GM19468 (cell line): Measurements from ENCODE around the gene TSPAN14.
A peak's percentile ranks its signal among the peaks of the same experiment; 100 is the strongest.
"Not testable (repeated sequence)": the region's sequence is repeated elsewhere in the genome, so short reads cannot be mapped to it uniquely, and the experiment has no call there.

Source experiments
- ATAC-seq: cut with Tn5 transposase; IDR thresholded peaks from one replicate; pipeline ENCODE4 v1.9.1; 2021; ENCODE audit warnings: mild to moderate bottlenecking, moderate library complexity, moderate number of reproducible peaks; ENCODE audit not compliant: unreplicated experiment; ENCODE audit errors: extremely low read depth

TSPAN14 gene

DNA sequence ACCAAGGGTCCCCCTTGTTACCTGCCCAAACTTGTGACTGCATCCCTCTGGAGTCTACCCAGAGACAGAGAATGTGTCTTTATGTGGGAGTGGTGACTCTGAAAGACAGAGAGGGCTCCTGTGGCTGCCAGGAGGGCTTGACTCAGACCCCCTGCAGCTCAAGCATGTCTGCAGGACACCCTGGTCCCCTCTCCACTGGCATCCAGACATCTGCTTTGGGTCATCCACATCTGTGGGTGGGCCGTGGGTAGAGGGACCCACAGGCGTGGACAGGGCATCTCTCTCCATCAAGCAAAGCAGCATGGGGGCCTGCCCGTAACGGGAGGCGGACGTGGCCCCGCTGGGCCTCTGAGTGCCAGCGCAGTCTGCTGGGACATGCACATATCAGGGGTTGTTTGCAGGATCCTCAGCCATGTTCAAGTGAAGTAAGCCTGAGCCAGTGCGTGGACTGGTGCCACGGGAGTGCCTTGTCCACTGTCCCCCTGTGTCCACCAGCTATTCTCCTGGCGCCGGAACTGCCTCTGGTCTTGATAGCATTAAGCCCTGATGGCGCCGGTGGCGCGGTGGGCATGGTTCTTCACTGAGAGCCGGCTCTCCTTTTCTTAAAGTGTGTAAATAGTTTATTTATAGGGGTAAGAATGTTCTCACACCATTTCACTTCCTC lies 64.2 kb downstream of the TSPAN14 start:
- no peak for ATAC-seq

DNA sequence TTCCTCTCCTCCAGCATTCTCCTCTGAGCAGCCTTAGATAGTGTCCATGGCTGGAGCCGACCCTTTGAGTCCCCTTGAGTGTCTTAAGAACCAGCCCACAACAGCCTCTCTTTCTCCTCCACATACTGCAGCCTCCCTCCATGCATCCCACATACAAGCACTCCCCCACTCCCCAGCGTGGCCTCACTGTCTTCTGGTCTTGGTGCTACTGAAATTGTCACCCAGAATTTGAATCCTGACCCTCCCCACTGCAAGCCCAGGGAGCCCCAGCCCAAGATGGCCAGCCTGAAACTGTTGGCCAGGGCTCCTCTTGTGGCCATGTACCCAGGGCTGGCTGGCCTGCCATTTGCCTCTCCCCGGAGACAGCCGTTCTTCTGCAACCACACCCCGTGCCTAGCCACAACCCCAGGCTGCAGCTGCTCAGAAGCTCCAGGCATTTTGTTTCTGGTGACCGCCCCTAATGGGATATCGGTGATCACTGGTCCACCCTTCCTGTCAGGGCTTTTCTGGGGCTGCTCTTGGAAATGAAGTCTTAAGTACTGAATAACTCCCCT lies 64.8 kb downstream of the TSPAN14 start:
- no peak for ATAC-seq

DNA sequence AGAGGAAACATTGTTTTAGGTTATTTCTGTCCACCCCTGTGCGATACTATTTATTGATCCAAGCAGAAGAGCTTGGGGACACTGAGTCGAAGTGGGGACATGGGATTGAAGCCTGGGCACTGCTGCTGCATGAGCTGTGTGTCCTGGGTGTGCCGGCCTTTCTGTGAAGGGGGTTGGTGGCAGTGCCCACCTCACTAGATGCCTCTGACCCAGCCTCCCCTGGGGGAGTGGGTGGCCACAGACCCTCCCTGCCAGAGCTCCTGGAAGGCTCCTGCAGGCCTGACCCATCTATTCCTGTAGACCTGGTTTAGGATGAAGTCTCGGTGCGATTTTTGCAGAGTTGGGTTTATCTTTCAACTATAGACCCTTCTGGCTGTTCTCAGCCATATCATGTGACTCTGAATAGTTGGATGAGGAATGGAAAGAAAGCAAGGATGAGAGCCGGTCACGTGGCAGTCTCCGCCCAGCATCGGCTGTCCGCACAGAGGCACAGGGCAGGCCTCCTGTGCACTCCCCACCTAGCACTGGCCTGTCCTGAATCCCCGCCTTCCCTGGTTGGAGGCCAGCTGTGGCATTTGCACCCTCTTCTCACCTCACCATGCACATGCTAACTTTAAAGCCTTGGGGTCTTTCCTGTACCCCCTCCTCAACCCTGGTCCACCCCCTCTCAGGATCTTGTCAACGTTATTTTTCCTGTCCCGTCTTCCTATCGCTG lies 66.0 kb downstream of the TSPAN14 start:
- no peak for ATAC-seq

DNA sequence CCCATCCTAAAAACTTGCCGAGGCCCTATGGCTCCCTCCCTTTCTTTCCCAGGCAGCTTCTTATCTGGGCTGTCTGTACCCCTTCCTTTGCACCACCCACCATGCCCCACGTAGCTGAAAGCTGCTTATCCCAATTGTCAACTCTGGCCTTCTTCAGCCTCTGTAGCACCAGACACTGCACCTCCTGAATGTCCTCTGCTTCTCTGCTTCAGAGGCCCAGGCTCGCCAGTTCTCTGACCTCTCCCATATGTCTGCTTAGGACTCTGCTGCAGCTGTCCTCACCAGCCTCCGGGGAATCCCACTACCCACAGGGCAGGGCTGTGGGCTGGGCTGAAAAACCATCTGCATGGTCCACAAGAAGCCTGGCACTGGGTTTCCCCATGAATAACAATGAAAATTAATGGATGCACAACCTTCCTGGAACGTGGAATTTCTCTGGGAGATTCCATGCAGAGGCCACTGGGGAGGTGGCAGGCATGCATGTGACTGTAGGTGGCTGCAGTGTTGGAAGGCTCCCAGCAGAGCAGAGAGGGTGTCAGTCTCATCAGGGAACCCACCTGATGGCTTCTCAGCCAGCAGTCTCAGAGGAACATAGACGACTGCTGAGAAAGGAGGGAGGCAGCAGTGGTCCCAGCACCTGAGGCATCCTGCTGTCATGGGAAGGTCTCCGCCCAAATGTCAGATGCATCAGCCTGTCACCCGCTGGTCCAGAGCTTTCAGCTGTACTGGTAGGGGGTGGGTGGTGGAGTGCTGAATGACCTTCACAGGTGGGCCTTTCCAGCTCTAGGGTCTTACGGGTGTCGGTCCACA lies 66.8 kb downstream of the TSPAN14 start:
- no peak for ATAC-seq

DNA sequence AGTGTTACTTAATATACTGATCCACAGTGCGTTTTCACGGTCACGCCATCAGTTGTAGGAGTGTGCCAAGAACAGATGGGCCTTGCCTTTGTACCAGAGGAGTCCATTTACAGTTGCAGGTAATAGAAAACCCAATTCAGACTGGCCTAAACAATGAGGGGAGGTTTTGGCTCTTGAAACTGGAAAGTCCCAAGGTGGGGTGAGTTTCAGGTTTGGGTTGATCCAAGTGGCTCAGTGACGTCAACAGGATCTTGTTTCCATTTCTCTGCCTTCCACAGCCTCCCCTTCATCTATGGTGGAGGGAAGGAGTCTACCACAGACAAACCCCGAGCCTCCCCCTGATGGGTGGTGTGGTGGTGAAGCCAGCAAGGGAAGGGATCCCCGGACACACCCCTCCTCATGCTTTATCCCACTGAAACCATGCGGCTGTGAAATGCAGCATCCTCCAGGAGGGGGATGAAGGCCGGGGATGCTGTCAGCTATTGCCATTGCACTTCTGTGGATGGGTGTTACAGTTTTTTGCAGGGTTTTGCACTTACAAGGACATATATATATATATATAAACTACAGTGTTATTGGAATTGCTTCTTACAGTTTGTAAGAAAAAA lies 68.8 kb downstream of the TSPAN14 start:
- ATAC-seq = no peak

DNA sequence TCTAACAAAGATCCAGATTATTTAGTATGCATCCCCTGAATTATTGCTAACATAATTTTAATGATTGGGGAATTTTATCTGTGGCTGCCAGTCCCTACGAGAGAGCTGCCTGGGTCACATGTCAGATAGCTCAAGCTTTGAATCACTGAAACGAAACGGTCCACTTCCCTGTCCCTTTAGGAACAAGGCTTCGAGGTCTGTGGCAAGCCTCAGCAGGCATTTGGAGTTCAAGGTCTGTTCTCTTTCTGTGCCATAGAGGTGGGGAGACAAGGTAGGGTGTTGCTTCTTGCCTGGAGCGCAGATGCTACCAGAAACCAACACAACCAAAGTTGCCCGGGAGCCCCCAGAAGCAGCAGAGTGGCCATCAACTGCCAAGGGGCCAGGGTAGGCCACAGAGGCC lies 69.7 kb downstream of the TSPAN14 start:
- ATAC-seq = no peak

DNA sequence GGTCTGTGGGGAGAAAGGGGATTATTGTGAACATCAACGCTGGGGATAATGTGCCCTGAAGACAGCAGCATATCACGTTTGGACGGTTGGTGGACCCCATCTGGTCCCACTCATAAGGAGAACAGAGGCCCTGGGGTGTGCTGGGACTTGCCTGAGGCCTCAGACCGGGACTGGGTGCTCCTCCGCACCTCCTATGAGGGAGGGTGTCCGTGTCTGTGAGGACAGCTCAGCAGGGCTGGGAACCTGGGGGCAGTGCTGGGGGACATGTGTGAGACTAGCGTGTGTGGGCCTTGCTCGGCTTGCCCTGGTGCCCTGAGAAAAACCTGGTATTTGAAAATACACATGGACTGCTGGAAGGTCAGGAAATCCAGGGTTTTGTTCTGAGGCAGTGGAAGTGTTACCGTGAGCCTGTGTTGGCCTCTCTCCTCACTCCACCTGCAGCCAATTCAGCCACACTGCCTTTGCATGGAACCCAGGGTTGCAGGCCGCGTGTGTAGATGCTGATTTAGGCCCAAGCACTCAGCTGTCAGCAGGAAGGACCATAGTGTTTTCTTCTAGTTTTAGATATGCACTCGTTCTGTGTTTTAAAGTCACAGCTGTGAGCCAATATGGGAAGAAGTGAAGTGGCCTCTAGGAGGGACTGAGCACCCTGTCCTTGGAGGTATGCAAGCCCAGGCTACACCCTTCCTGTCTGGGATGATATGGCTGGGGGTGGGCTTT lies 70.2 kb downstream of the TSPAN14 start:
- ATAC-seq = no peak

DNA sequence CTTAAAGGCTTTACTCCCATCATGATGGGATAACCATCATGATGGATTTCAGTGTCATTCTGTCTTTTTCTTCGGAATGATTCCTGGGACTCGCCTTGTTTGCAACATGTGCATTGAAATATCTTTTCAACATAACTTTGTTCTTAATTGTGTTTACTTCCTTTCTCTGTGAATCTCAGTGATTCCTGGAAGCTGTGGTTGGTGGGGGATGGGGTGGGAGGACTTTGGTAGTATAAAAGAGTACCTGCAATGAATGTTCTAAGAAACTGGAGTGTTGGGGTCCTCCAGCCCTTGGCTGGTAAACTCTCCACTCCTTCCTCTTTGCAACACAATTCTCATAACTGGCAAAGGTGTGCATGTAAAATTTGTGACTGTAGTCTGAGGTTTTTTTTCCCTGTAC lies 72.1 kb downstream of the TSPAN14 start:
- no peak for ATAC-seq

DNA sequence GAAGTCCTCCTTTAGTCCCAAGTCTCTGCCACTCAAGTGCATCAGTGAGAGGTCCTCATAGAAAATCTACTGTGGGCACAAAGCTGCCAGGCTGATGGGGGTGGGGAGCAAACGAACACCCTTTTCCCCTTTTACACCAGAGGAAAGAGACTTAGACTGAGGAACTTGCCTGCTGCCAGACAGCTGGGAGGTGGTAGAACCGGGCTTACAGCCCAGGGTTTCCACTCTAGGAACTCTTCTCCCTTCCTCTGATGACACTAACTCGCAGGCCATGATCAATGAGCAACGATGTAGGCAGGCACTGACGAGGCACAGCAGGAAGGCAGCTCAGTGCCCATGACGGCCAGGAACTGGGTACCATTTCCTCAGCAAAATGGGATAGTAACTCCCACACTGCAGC lies 72.6 kb downstream of the TSPAN14 start:
- ATAC-seq = no peak

DNA sequence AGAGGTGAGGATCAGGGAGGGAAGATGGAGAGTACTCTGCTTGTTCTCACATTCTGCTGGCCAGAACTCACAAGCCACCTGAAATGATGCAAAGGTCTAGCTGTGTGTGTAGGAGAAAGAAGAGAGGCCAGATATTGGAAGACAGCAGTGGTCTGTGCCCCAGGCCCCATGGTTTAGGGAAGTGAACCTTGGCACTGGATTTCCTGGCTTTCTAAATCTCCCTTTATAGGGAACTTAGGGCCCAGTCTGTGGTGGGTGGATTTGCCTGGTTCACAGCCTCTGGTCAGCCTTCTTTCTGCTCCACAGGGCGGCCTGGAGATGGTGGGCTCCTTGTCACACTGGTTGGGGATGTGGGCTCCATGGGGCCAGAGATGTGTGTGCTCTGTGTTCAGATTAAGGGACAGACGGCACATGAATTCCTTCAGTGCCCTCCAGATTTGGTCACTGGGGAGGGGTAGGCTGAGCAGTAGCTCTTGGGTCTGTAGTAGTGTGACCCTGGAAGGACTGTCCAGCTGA lies 74.1 kb downstream of the TSPAN14 start:
- no peak for ATAC-seq

DNA sequence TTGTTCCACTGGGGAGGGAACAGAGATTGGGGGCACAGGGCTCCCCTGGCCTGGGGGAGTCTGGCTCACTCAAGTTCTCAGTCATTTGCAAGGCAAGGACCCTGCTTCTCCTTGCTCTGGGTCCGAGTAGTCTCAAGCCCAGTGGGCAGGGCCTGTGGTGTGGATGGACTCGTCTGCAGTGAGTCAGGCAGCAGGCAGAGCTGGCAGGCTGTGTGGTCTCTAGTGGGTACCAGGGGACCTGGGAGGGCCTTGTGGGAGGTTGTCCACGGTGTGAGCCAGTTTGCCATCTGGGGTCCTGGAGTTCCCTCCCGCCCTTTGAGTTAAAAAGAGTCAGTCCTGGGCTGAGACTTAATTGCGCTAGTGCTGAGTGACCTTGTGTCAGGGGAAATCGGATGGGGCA lies 74.8 kb downstream of the TSPAN14 start:
- no peak for ATAC-seq

DNA sequence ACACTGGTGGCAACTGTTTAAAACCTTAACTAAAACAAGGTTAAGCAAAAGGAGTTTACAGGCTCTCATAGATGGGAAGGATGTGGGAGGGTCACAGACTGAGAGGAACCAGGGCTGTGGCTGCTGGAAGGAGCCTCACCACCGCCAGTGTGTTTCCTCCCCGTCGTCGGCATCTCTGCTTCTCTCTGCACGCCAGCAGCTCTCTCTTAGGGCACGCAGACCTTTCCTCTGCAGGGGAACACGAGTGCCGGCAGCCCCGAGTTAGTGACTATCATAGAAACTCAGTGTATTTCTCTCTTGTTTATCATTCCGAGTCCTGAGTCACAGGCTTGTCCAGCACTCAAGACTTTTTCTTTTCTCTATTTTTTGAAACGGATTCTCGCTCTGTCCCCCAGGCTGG lies 75.5 kb downstream of the TSPAN14 start:
- no peak for ATAC-seq

DNA sequence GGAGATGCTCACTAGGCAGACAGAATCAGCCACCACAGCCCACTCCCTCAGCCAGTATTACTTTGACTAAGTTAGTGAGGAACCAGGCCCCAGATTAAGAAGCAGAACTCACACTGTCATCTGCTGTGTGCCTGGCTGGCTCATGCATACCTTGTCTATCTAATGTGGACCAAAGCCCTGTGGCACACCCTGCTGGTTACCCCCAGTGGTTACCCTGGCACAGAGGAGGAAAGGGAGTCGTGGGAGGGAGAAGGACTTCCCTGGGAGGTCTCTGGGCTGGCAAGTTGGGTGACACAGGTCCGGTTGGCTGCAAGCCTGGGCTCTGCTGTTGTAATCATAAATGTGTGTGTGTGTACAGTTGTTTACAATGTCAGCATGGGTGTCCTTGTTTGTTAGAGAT lies 76.1 kb downstream of the TSPAN14 start:
- ATAC-seq = no peak

DNA sequence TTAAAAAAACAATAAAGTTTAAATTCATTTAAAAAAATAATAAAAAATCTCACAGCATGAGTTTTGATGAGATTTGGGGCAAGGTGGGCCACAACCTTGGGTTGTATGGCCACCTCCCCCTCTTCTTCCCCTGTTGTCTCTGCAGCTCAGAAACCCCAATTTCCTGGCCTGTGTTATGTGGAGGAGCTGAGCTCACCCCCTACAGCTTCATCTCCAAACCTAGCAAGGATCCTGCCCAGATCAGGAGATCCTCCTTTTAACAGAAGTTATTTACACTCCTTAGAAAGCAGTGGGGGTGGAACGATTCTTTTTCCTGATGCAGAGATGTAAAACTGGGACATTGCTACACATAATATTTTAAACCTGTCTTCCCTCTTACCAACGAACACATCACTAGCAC lies 76.7 kb downstream of the TSPAN14 start:
- no peak for ATAC-seq

DNA sequence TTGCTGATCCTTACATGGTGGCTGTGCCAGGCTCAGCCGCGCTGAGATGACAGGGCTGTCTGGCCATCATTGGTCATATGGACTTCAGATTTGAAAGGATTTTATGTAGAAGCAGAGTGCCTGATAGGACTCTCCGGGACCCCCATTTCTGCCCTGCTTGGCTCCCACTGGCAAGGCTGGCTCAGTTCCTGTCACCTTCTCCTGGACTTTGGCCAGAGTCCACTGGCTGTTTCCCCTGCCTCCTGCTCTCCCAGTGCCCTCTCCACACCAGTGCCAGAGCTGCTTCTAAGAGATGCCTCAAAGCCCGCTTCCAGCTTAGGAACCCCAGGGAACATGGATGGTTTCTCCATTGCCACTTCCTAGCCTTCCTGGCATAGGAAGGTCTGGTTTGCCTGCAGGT lies 78.5 kb downstream of the TSPAN14 start:
- ATAC-seq = no peak

DNA sequence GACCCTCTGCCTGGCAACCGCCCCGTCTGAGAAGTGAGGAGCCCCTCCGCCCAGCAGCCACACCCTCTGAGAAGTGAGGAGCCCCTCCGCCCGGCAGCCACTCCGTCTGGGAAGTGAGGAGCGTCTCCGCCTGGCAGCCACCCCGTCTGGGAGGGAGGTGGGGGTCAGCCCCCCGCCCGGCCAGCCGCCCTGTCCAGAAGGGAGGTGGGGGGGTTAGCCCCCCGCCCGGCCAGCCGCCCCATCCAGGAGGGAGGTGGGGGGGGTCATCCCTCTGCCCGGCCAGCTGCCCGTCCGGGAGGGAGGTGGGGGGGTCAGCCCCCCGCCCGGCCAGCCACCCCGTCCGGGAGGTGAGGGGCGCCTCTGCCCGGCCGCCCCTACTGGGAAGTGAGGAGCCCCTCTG lies 79.9 kb downstream of the TSPAN14 start:
- not testable (repeated sequence) for ATAC-seq

DNA sequence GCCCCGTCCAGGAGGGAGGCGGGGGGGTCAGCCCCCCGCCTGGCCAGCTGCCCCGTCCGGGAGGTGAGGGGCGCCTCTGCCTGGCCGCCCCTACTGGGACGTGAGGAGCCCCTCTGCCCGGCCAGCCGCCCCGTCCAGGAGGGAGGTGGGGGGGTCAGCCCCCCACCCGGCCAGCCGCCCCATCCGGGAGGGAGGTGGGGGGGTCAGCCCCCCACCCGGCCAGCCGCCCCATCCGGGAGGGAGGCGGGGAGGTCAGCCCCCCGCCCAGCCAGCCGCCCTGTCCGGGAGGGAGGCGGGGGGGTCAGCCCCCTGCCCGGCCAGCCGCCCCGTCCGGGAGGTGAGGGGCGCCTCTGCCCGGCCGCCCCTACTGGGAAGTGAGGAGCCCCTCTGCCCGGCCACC lies 80.5 kb downstream of the TSPAN14 start:
- not testable (repeated sequence) for ATAC-seq

DNA sequence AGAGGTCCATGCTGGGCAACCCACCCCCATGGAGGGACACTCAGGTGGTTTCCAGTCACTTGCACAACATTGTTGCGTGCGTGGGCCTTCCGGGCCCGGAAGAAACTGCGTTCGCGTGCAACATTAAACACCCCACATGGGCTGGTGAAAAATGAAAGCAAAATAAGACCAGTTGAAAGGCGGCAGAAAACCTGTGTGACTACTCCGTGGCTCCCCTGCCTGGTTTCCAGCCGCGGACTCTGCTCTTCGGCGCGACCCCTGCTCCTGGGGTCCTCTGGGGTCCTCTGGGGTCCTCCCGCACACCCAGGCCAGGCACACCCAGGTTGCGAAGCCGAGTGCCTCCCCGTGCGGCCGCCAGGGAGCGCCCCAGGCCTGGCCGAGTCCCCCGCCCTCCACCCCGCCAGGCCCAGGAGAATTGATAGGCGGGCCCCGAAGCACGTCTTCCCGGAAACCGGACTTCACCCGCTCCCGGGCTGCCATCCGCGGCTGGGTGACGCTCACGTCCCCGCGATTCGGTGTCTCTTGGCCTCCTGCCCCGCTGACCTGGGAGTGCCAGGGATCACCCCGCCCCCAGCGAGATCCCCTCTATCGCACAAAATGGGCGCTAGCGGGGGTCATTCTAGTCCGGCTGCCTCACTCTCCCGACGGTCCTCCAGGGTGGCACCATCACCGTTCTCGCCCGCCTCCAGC lies 81.7 kb downstream of the TSPAN14 start:
- ATAC-seq = peak; percentile 47

DNA sequence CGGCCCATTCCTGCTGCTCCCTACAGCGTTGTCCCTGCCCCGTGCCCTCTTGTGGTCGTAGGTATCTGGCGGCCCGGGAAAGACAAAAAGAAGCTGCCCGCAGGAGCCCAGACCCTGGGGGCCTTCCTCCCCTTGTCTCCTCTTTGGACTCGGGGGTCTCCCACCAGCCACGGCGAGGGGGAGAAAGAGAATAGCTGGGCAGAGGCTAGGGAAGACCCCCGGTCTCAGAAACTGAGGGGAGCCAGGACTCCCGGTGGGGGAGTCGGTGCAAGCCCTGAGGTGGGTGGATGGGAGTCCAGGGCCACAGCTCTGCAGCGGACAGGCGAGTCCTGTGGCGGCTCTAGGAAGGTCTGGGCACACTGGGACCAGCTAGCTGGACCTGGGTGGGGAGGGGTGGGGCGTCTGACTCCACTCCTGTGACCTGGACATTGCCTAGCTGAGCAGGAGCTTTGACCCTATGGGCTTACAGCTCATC lies 82.3 kb downstream of the TSPAN14 start:
- ATAC-seq = no peak
